ENCODE results near the gene SYNE3. TPM values are rescaled to one million over a fixed set of nuclear protein-coding genes. Genes with fewer than 3 reads are reported as not detected.

SYNE3 gene
- total and polyA plus RNA-seq, 2 donors (not counting 1 experiment from before 2014, with no cell fraction given) = 4.9 to 24.1 TPM

GRCh38 chr14:95502381-95502950 lies 14.0 kb downstream of the SYNE3 start:
- H3K79me2 ChIP-seq (ENCODE audit: control insufficient read depth, insufficient read depth, low read length) = peaks cover 40% of the 10 kb centered on the region

GRCh38 chr14:95500772-95501401 lies 15.6 kb downstream of the SYNE3 start:
- Histone ChIP-seq H3K27ac (ENCODE audit: insufficient read depth, low read length) (peak overlapping the region; percentile 26), H3K4me2 (ENCODE audit: extremely low read depth, insufficient read depth, low read length) (no peak overlapping the region), H4K20me1 (ENCODE audit: control insufficient read depth, extremely low read depth, insufficient read depth, low read length) (no peaks in the 10 kb centered on the region), H3K79me2 (ENCODE audit: control insufficient read depth, insufficient read depth, low read length) (peaks cover 34% of the 10 kb centered on the region), H3K27me3 (ENCODE audit: control insufficient read depth, insufficient read depth, low read length) (no peaks in the 10 kb centered on the region), H3K4me1 (ENCODE audit: control insufficient read depth, extremely low read depth, insufficient read depth, low read length) (peaks cover 43% of the 10 kb centered on the region), H3K9me3 (ENCODE audit: control insufficient read depth, insufficient read depth, low read depth, low read length) (no peaks in the 10 kb centered on the region), H2AFZ (ENCODE audit: low read length) (no peak overlapping the region), H3K9ac (ENCODE audit: insufficient read depth, low read length) (no peak overlapping the region), H3K4me3 (replicated peaks in 1 of 4; ENCODE audit: control extremely low read depth in 1 of 4, insufficient read depth in 1 of 4, low read depth in 3 of 4, low read length in 4 of 4) (no peak overlapping the region), H3K36me3 (ENCODE audit: control insufficient read depth, insufficient read depth, low read length) (peaks cover 1% of the 10 kb centered on the region)
- no peak for TF ChIP-seq EZH2 (IDR thresholded peaks at IDR 0.05; ENCODE audit: low read length, missing control alignments)
- TF ChIP-seq, protein P1, sequence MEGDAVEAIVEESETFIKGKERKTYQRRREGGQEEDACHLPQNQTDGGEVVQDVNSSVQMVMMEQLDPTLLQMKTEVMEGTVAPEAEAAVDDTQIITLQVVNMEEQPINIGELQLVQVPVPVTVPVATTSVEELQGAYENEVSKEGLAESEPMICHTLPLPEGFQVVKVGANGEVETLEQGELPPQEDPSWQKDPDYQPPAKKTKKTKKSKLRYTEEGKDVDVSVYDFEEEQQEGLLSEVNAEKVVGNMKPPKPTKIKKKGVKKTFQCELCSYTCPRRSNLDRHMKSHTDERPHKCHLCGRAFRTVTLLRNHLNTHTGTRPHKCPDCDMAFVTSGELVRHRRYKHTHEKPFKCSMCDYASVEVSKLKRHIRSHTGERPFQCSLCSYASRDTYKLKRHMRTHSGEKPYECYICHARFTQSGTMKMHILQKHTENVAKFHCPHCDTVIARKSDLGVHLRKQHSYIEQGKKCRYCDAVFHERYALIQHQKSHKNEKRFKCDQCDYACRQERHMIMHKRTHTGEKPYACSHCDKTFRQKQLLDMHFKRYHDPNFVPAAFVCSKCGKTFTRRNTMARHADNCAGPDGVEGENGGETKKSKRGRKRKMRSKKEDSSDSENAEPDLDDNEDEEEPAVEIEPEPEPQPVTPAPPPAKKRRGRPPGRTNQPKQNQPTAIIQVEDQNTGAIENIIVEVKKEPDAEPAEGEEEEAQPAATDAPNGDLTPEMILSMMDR (conservative IDR thresholded peaks at IDR 0.05 in 1 of 2, IDR thresholded peaks at IDR 0.05 in 1 of 2; ENCODE audit: low read depth in 1 of 2, low read length in 2 of 2) = no peak
- DNase-seq (ENCODE audit: low read depth in 2 of 2) = peak; percentile 82 to 83

More at GRCh38 chr14:95502381-95502950, 14.0 kb downstream of the SYNE3 start:
- H3K9me3 ChIP-seq (ENCODE audit: control insufficient read depth, insufficient read depth, low read depth, low read length) = no peaks in the 10 kb centered on the region
- H3K36me3 ChIP-seq (ENCODE audit: control insufficient read depth, insufficient read depth, low read length) = peaks cover 1% of the 10 kb centered on the region
- H3K4me3 ChIP-seq (replicated peaks in 1 of 4; ENCODE audit: control extremely low read depth in 1 of 4, insufficient read depth in 1 of 4, low read depth in 3 of 4, low read length in 4 of 4) = no peak overlapping the region
- H2AFZ ChIP-seq (ENCODE audit: low read length) = no peak overlapping the region
- no peak for DNase-seq (ENCODE audit: low read depth in 2 of 2)
- H3K27me3 ChIP-seq (ENCODE audit: control insufficient read depth, insufficient read depth, low read length) = no peaks in the 10 kb centered on the region
- H3K4me2 ChIP-seq (ENCODE audit: extremely low read depth, insufficient read depth, low read length) = no peak overlapping the region
- TF ChIP-seq, protein P1 (conservative IDR thresholded peaks at IDR 0.05 in 1 of 2, IDR thresholded peaks at IDR 0.05 in 1 of 2; ENCODE audit: low read depth in 1 of 2, low read length in 2 of 2) = no peak
- no peak for TF ChIP-seq EZH2 (IDR thresholded peaks at IDR 0.05; ENCODE audit: low read length, missing control alignments)
- no peak overlapping the region for H3K9ac ChIP-seq (ENCODE audit: insufficient read depth, low read length)
- H3K4me1 ChIP-seq (ENCODE audit: control insufficient read depth, extremely low read depth, insufficient read depth, low read length) = peaks cover 39% of the 10 kb centered on the region
- no peaks in the 10 kb centered on the region for H4K20me1 ChIP-seq (ENCODE audit: control insufficient read depth, extremely low read depth, insufficient read depth, low read length)
- H3K27ac ChIP-seq (ENCODE audit: insufficient read depth, low read length) = no peak overlapping the region

- H4K20me1 ChIP-seq (ENCODE audit: control insufficient read depth, extremely low read depth, insufficient read depth, low read length) = no peaks in the 10 kb centered on the region
- no peak overlapping the region for H3K4me2 ChIP-seq (ENCODE audit: extremely low read depth, insufficient read depth, low read length)
- no peaks in the 10 kb centered on the region for H3K27me3 ChIP-seq (ENCODE audit: control insufficient read depth, insufficient read depth, low read length)
- TF ChIP-seq, protein P1 (conservative IDR thresholded peaks at IDR 0.05 in 1 of 2, IDR thresholded peaks at IDR 0.05 in 1 of 2; ENCODE audit: low read depth in 1 of 2, low read length in 2 of 2) = no peak
- TF ChIP-seq EZH2 (IDR thresholded peaks at IDR 0.05; ENCODE audit: low read length, missing control alignments) = no peak
- H3K36me3 ChIP-seq (ENCODE audit: control insufficient read depth, insufficient read depth, low read length) = peaks cover 1% of the 10 kb centered on the region
- no peak overlapping the region for H2AFZ ChIP-seq (ENCODE audit: low read length)
- no peaks in the 10 kb centered on the region for H3K9me3 ChIP-seq (ENCODE audit: control insufficient read depth, insufficient read depth, low read depth, low read length)
- peaks cover 37% of the 10 kb centered on the region for H3K79me2 ChIP-seq (ENCODE audit: control insufficient read depth, insufficient read depth, low read length)
- H3K27ac ChIP-seq (ENCODE audit: insufficient read depth, low read length) = peak overlapping the region; percentile 22
- no peak for DNase-seq (ENCODE audit: low read depth in 2 of 2)
- peaks cover 46% of the 10 kb centered on the region for H3K4me1 ChIP-seq (ENCODE audit: control insufficient read depth, extremely low read depth, insufficient read depth, low read length)
- no peak overlapping the region for H3K4me3 ChIP-seq (replicated peaks in 1 of 4; ENCODE audit: control extremely low read depth in 1 of 4, insufficient read depth in 1 of 4, low read depth in 3 of 4, low read length in 4 of 4)
- no peak overlapping the region for H3K9ac ChIP-seq (ENCODE audit: insufficient read depth, low read length)
These were observed 16.2 kb downstream of the SYNE3 start for GRCh38 chr14:95500201-95500681.
